Dendritic cell treated with granulocyte-macrophage colony-stimulating factor and Interleukin-4, amounts not matched to agents 40 ng/mL and 50 ng/mL, for 4 days (primary cell): ENCODE data around the gene ZNF324.
"Not testable (repeated sequence)": the region's sequence is repeated elsewhere in the genome, so short reads cannot be mapped to it uniquely, and the experiment has no call there.

ENCODE experiments used
- H3K27ac Mint-ChIP-seq: one replicate; pipeline ENCODE4 v1.8.0; 2022; ENCODE audit warnings: mild to moderate bottlenecking, mixed read lengths
- H3K27me3 Mint-ChIP-seq: one replicate; pipeline ENCODE4 v1.8.0; 2022; ENCODE audit warnings: mild to moderate bottlenecking, mixed read lengths
- H3K36me3 Mint-ChIP-seq: one replicate; pipeline ENCODE4 v1.8.0; 2022; ENCODE audit warnings: low read depth, mixed read lengths
- H3K4me1 Mint-ChIP-seq: one replicate; pipeline ENCODE4 v1.8.0; 2022; ENCODE audit warnings: low read depth, mixed read lengths
- H3K4me3 Mint-ChIP-seq: one replicate; pipeline ENCODE4 v1.8.0; 2022; ENCODE audit warnings: mild to moderate bottlenecking, moderate library complexity, mixed read lengths
- H3K9me3 Mint-ChIP-seq: one replicate; pipeline ENCODE4 v1.8.0; 2022; ENCODE audit warnings: mixed read lengths
- intact Hi-C: fragments of 100-400 bp; cut with micrococcal nuclease; formaldehyde crosslinking; loops from one replicate; pipeline ENCODE4 v1.15.0; 2022

ZNF324 gene

DNA sequence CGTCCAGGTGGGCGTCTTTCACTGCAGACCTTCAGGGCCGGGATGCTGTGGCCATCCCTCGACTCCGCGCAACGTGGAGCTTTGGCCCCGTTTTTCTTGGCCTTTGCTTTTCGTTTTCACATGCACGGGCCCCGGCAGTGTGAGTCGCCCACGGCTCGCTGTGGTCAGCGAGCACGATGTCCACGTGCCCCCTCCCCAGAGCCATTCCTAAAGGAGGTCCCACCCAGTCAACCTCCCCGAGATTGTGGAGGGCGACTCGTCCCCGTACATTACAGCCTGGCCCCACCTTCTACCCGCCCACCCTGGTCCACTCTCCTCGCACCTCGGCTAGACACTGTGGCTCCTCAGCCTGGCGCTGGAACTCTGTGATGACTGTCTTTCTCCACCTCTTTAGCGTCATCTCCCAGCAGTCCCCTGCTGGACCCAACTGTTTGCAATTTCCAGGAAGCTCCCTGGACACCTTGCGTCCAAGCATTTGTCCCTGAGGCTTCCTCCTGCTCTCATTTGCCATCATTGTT lies 9.7 kb downstream of the ZNF324 start:
- H3K4me1 Mint-ChIP-seq = peaks cover 26% of the 10 kb centered on the region
- H3K36me3 Mint-ChIP-seq = peaks cover 70% of the 10 kb centered on the region
- intact Hi-C loops = loop anchor here (1.0 to 5.0 kb wide), 2 partner anchors 9 to 149 kb away; partner anchors contain the start of genes ZNF324 and ZSCAN22
- peak overlapping the region; percentile 92 for H3K4me3 Mint-ChIP-seq
- no peaks in the 10 kb centered on the region for H3K9me3 Mint-ChIP-seq
- H3K27me3 Mint-ChIP-seq = no peaks in the 10 kb centered on the region
- H3K27ac Mint-ChIP-seq = peak overlapping the region; percentile 97

DNA sequence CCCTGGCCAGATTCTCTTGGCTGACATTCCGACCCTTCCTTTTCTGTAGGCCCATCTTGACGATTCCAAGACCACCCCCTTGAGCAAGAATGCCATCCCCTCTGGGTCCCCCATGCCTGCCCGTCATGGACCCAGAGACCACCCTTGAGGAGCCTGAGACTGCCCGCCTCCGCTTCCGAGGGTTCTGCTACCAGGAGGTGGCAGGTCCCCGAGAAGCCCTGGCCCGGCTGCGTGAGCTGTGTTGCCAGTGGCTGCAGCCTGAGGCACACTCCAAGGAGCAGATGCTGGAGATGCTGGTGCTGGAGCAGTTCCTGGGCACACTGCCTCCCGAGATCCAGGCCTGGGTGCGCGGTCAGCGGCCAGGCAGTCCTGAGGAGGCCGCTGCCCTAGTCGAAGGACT lies 10.2 kb downstream of the ZNF324 start:
- Mint-ChIP-seq H3K36me3 (peaks cover 65% of the 10 kb centered on the region), H3K27me3 (no peaks in the 10 kb centered on the region), H3K4me1 (peaks cover 26% of the 10 kb centered on the region), H3K9me3 (no peaks in the 10 kb centered on the region), H3K27ac (peak overlapping the region; percentile 97), H3K4me3 (peak overlapping the region; percentile 92)
- intact Hi-C loops = loop anchor here (5.0 kb wide), 1 partner anchor 150 kb away; the partner anchor contains the start of gene ZSCAN22

DNA sequence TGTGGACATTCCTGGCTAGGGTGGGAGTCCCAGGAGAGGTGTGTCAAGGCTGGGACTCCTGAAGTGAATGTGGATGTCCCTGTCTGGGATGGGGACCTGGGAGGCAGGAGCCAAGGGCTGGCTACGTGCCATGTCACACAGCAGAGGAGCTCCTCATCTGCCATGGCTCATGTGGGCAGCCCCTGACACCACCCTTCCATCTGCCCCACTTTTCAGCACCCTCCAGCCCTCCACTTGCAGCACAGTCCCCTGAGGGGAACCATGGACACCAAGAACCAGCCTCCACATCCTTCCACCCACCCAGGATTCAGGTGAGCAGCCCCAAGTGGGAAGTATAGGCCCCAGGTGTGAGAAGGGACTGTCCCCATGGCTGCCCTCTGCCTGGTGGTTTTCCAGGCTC lies 11.0 kb downstream of the ZNF324 start:
- peaks cover 26% of the 10 kb centered on the region for H3K4me1 Mint-ChIP-seq
- H3K27ac Mint-ChIP-seq = peak overlapping the region; percentile 35
- H3K27me3 Mint-ChIP-seq = no peaks in the 10 kb centered on the region
- H3K4me3 Mint-ChIP-seq = no peak overlapping the region
- intact Hi-C loops = loop anchor here (5.0 kb wide), 1 partner anchor 151 kb away; the partner anchor contains the start of gene ZSCAN22
- H3K36me3 Mint-ChIP-seq = peaks cover 57% of the 10 kb centered on the region
- no peaks in the 10 kb centered on the region for H3K9me3 Mint-ChIP-seq

DNA sequence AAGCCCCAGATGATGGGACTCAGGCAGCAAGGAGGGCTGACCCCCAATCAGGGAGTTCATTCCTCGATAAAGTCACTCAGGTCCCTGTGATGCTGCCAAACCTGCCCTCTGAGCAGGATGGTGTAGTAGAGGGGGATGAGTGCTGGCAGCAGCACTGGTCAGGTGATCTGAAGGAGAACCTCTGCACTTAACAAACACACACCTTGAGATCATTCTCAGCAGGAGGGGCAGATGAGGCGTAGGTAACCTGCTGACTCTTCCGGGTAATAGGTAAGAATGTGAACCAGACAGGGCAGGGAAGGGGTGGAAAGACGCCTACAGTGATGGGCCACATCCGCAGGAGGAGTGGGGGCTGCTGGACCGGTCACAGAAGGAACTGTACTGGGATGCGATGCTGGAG lies 12.4 kb downstream of the ZNF324 start:
- H3K4me3 Mint-ChIP-seq = no peak overlapping the region
- intact Hi-C loops = loop anchor here (5.0 kb wide), 1 partner anchor 152 kb away; the partner anchor contains the start of gene ZSCAN22
- H3K27ac Mint-ChIP-seq = no peak overlapping the region
- H3K36me3 Mint-ChIP-seq = peaks cover 45% of the 10 kb centered on the region
- no peaks in the 10 kb centered on the region for H3K9me3 Mint-ChIP-seq
- H3K27me3 Mint-ChIP-seq = no peaks in the 10 kb centered on the region
- peaks cover 25% of the 10 kb centered on the region for H3K4me1 Mint-ChIP-seq

DNA sequence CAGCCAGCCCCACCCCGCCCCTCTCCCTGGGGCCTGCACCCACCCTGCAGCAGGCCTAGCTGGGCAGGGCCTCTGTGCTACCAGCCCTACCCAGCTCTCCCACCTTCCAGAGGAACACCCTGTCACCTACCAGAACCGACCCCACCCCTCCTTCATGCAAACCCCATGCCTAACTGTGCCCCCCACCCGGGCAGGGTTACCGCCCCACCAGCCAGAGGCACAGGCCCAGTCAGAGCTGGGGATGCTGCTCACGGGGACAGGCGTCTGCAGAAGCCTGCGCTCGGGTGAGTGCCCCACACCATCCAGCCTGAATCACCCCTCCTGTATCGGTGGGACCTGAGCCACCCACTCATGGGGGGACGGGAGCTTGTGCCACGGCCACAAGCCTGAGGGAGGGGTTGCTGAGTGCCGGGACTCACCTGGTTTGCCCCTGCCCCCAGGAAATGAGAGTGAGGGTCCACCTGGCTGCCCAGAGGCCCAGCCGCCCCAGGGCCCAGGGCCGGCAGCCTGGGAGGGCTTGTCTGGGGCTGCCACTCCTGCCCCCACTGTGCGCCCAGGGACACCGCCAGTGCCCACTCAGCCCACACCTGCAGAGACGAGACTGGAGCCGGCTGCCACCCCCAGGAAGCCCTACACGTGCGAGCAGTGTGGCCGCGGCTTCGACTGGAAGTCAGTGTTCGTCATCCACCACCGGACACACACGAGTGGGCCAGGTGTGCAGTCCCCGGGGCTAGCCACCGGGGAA lies 13.0 kb downstream of the ZNF324 start:
- Mint-ChIP-seq H3K4me1 (peaks cover 20% of the 10 kb centered on the region), H3K4me3 (no peak overlapping the region), H3K9me3 (no peaks in the 10 kb centered on the region), H3K36me3 (peaks cover 45% of the 10 kb centered on the region), H3K27ac (no peak overlapping the region), H3K27me3 (no peaks in the 10 kb centered on the region)
- intact Hi-C loops = loop anchor here (5.0 kb wide), 1 partner anchor 153 kb away; the partner anchor contains the start of gene ZSCAN22

DNA sequence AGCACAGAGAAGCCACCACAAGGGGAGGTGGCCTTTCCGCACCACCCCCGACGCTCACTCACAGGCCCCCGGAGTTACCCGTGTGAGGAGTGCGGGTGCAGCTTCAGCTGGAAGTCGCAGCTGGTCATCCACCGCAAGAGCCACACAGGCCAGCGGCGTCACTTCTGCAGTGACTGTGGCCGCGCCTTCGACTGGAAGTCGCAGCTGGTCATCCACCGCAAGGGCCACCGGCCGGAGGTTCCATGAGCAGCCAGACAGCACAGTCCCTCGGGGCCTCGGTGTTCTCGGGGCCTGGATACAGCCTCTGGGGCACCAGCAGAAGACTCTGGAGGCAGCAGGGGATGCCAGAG lies 13.6 kb downstream of the ZNF324 start:
- H3K4me3 Mint-ChIP-seq = no peak overlapping the region
- no peaks in the 10 kb centered on the region for H3K9me3 Mint-ChIP-seq
- intact Hi-C loops = no loop called here
- peaks cover 44% of the 10 kb centered on the region for H3K36me3 Mint-ChIP-seq
- H3K4me1 Mint-ChIP-seq = peaks cover 14% of the 10 kb centered on the region
- H3K27me3 Mint-ChIP-seq = no peaks in the 10 kb centered on the region
- H3K27ac Mint-ChIP-seq = no peak overlapping the region

DNA sequence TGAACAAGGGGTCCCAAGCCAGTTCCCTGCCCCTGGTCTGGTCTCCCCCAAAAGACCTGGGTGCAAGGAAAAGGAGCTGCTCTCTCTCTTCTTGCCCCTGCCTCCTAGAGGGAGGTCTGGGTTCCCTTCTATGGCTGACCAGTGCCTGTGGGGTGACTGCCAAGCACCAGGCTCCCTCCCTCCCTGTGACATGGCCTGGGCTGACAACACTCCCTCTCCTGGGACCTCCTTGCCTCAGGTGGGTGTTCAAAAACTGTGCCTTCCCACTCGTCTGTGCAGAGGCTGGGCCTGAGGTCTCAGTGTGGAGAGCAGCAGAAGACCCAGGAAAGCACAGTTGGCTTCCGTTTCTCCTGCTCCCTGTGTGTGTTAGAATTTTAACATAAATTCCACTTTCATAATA lies 14.0 kb downstream of the ZNF324 start:
- H3K9me3 Mint-ChIP-seq = no peaks in the 10 kb centered on the region
- H3K27me3 Mint-ChIP-seq = no peaks in the 10 kb centered on the region
- H3K4me1 Mint-ChIP-seq = peaks cover 12% of the 10 kb centered on the region
- intact Hi-C loops = no loop called here
- no peak overlapping the region for H3K4me3 Mint-ChIP-seq
- peaks cover 41% of the 10 kb centered on the region for H3K36me3 Mint-ChIP-seq
- H3K27ac Mint-ChIP-seq = no peak overlapping the region

DNA sequence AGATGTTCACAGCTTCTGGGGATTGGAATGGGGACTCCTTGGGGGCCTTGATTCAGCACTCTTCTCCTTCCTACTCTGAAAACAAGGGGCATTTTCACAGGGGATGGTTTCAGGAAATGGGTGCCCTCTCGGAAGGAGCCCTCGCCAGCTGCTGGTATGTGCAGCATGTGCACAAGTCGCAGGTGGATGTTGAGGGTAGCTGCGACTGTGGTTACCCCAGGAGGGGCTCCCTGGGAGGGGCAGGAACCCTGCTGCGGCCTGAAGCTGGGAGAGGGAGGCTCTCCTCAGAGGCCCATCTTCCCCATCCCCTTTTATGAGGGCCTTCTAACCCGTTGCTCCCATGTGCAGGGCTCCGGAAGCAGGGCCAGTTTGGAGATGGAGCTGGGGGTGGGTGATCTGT lies 15.5 kb downstream of the ZNF324 start:
- H3K27ac Mint-ChIP-seq = no peak overlapping the region
- H3K9me3 Mint-ChIP-seq = no peaks in the 10 kb centered on the region
- no peaks in the 10 kb centered on the region for H3K27me3 Mint-ChIP-seq
- H3K4me3 Mint-ChIP-seq = no peak overlapping the region
- intact Hi-C loops = no loop called here
- H3K36me3 Mint-ChIP-seq = peaks cover 38% of the 10 kb centered on the region
- H3K4me1 Mint-ChIP-seq = peaks cover 4% of the 10 kb centered on the region

DNA sequence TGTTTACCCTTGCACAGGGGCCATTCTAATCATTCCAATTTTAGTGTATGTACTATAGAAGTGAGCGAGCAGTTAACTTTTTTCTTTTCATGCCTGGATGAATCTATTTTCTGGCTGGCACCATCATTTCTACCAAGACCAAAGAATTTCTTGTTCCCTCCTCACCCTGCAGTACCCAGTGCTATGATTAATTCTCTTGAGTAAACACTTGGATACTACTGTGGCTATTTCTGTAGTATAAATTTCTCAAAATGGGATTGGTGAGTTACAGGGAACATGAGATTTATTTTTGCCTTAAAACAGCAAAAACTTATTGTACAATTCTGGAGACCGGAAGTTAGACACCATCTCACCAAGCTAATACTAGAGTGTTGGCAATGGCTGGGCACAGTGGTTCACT lies 16.9 kb downstream of the ZNF324 start:
- intact Hi-C loops = no loop called here
- no peaks in the 10 kb centered on the region for H3K9me3 Mint-ChIP-seq
- H3K4me3 Mint-ChIP-seq = no peak overlapping the region
- no peaks in the 10 kb centered on the region for H3K4me1 Mint-ChIP-seq
- peaks cover 26% of the 10 kb centered on the region for H3K36me3 Mint-ChIP-seq
- no peaks in the 10 kb centered on the region for H3K27me3 Mint-ChIP-seq
- no peak overlapping the region for H3K27ac Mint-ChIP-seq

DNA sequence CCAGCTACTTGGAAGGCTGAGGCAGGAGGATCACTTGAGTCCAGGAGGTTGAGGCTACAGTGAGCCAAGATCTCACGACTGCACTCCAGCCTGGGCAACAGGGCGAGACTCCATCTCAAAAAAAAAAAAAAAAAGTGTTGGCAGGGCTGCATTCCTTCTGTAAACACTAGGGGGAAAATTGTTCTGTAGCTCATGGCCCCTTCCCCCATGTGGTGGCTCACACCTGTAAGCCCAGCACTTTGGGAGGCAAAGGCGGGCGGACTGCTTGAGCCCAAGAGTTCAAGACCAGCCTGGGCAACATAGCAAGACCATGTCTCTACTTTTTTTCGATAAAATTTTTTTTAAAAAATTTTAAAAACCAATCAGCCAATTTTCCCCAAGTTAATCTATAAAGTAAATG lies 17.5 kb downstream of the ZNF324 start:
- H3K4me1 Mint-ChIP-seq, H3K27me3 Mint-ChIP-seq, H3K4me3 Mint-ChIP-seq, H3K27ac Mint-ChIP-seq, H3K9me3 Mint-ChIP-seq, intact Hi-C loops: not testable (repeated sequence)
- H3K36me3 Mint-ChIP-seq = peaks cover 20% of the 10 kb centered on the region

DNA sequence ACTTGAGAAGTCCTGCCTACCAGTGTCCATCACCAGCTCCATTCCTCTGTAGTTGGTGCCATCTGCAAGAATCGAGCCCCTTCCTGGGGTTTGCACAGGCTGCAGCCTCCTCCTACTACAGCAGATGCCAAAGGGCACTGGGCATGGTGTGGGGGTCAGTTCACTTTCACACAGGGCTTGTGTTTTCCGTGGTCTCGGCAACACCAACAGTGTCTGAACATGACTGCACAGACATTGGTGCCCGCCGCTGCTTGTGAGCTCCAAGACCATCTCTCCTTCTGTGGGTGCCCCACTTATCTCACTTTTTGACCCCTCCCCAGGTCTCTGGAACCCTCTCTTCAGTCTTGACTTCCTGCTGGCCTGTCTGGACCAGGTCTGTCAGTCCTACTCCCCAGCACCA lies 24.5 kb downstream of the ZNF324 start:
- H3K27ac Mint-ChIP-seq = no peak overlapping the region
- intact Hi-C loops = no loop called here
- H3K4me1 Mint-ChIP-seq = no peaks in the 10 kb centered on the region
- H3K36me3 Mint-ChIP-seq = no peaks in the 10 kb centered on the region
- H3K9me3 Mint-ChIP-seq = no peaks in the 10 kb centered on the region
- H3K27me3 Mint-ChIP-seq = no peaks in the 10 kb centered on the region
- no peak overlapping the region for H3K4me3 Mint-ChIP-seq

DNA sequence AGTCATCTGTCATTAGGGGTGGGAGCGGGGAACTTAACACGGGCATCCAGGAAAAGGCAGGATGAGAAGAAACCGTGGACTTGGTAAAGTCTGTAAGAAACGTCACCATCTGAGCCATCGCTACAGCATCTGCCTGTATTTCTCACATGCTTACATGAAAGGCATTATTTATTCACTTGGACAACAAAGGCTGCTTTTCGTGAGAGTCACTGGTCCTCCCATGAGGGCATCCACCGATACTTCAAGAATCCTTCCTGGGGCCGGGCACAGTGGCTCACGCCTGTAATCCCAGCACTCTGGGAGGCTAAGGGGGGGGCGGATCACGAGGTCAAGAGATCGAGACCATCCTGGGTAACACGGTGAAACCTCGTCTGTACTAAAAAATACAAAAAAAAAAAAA lies 25.4 kb downstream of the ZNF324 start:
- Mint-ChIP-seq H3K4me1 (no peaks in the 10 kb centered on the region), H3K4me3 (no peak overlapping the region), H3K36me3 (no peaks in the 10 kb centered on the region), H3K27ac (no peak overlapping the region), H3K27me3 (no peaks in the 10 kb centered on the region), H3K9me3 (no peaks in the 10 kb centered on the region)
- intact Hi-C loops = no loop called here

DNA sequence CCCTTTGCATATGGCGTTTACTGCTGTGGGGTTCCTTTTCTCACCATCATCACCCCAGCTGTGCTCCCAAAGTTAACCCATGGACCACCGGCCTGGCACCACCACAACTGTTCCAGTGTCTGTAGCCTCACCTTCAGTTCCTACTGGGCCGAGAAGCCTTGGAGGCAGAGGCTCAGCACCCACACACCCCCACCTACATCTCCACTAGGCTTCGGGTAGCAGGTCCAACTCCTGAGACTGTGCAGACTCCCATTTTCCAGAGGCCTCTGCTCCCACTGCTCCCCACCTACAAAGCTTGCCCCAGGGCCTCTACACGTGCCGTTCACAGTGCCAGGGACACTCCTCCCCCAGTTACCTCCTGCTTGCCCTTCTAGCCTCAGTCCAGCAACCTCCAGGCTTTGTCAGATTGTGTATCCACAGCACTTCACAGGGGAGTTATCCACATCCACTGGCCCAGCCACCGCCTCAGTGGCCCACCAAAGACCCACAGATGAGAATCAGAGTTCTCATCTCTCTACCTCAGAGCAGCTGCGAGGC lies 30.8 kb downstream of the ZNF324 start:
- H3K27me3 Mint-ChIP-seq = peaks cover 9% of the 10 kb centered on the region
- H3K36me3 Mint-ChIP-seq = peaks cover 7% of the 10 kb centered on the region
- H3K9me3 Mint-ChIP-seq = peaks cover 23% of the 10 kb centered on the region
- H3K27ac Mint-ChIP-seq = no peak overlapping the region
- H3K4me1 Mint-ChIP-seq = peaks cover 18% of the 10 kb centered on the region
- no peak overlapping the region for H3K4me3 Mint-ChIP-seq
- intact Hi-C loops = no loop called here

DNA sequence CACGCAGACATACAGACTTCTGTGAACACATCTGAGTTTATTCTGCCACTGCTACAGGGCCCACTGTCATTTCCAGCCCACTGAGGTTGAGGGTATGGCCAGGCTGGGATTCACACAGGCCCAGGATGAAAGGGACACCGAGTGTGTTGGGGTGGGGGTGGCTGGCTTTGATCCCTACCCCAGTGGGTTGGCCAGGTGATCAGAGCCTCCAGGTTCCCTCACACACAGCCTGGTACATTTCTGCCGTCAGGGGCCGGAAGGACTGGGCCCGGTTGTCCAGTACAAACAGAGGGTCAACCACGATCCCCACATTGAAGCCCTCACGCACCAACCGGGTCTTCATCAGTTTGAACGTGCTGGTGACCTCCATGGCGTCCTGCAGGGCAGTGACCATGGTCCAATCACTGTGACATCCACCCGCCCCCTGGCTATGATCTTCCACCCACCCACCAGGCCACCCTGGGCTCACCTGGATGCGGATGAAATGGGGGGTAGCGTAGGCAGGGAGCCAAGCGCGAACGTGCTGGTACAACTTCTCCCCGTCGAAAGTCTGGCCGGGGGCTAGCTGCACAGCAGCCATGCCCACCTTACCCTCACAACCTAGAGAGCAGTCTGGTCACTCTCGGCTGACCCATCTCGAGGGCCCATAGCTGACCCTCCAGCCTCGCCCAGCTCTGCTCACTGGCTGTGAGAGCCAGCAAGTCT lies 31.6 kb downstream of the ZNF324 start:
- Mint-ChIP-seq H3K9me3 (peaks cover 25% of the 10 kb centered on the region), H3K27me3 (peaks cover 14% of the 10 kb centered on the region), H3K4me3 (peak overlapping the region; percentile 79), H3K4me1 (peaks cover 18% of the 10 kb centered on the region), H3K27ac (peak overlapping the region; percentile 89), H3K36me3 (peaks cover 7% of the 10 kb centered on the region)
- intact Hi-C loops = loop anchor here (1.0 kb wide), 3 partner anchors 32 to 97 kb away; partner anchors contain the start of gene ZNF324B
